ENCODE measurements around the gene NPBWR2. TPM values are rescaled to one million over a fixed set of nuclear protein-coding genes. Genes with fewer than 3 reads are reported as not detected.
"Not testable (repeated sequence)": the region's sequence is repeated elsewhere in the genome, so short reads cannot be mapped to it uniquely, and the experiment has no call there.

The NPBWR2 gene
- total RNA-seq, 1 donor: not detected

DNA sequence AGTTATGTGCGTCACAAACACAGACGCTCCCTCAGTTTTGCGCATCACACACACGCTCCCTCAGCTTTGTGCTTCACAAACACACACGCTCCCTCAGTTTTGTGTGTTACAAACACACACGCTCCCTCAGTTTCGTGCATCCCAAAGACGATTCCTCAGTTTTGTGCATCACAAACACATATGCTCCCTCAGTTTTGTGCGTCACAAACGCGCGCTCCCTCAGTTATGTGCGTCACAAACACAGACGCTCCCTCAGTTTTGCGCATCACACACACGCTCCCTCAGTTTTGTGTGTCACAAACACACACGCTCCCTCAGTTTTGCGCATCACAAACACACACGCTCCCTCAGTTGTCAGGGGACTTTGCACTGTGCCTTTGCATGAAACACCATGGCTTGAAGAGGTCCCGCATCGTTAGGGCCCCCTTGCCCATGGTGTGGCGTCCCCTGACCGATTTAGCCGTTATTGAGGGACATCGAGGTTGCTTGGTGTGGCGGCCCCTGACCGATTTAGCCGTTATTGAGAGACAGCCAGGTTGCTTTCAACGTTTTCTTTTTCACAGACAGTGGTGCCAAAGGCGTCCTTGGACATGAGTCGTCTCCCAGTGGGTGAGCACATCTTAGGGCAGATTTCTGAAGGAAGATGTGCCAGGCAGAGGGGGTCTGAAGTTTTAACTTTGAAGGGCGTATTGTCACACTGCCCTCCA is 28.8 kb upstream of the NPBWR2 start:
- TF ChIP-seq, protein P1, sequence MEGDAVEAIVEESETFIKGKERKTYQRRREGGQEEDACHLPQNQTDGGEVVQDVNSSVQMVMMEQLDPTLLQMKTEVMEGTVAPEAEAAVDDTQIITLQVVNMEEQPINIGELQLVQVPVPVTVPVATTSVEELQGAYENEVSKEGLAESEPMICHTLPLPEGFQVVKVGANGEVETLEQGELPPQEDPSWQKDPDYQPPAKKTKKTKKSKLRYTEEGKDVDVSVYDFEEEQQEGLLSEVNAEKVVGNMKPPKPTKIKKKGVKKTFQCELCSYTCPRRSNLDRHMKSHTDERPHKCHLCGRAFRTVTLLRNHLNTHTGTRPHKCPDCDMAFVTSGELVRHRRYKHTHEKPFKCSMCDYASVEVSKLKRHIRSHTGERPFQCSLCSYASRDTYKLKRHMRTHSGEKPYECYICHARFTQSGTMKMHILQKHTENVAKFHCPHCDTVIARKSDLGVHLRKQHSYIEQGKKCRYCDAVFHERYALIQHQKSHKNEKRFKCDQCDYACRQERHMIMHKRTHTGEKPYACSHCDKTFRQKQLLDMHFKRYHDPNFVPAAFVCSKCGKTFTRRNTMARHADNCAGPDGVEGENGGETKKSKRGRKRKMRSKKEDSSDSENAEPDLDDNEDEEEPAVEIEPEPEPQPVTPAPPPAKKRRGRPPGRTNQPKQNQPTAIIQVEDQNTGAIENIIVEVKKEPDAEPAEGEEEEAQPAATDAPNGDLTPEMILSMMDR (IDR thresholded peaks at IDR 0.05; ENCODE audit: insufficient read depth, low read depth, low read length): no peak
- DNase-seq (ENCODE audit: low read depth): no peak
- H3K4me3 ChIP-seq (ENCODE audit: low read depth, low read length): no peak overlapping the region

DNA sequence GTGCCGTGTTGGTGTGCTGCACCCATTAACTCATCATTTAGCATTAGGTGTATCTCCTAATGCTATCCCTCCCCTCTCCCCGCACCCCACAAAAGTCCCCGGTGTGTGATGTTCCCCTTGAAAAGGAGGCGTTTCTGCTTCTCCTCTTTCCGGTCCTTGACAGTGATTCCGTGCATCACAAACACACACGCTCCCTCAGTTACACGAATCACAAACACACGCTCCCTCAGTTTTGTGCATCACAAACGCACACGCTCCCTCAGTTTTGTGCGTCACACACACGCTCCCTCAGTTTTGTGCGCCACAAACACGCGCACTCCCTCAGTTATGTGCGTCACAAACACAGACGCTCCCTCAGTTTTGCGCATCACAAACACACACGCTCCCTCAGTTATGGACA is 27.4 kb upstream of the NPBWR2 start:
- H3K4me3 ChIP-seq (ENCODE audit: low read depth, low read length); DNase-seq (ENCODE audit: low read depth): not testable (repeated sequence)

GRCh38 chr20:64133951-64134407 is 26.6 kb upstream of the NPBWR2 start:
- TF ChIP-seq, protein P1 (IDR thresholded peaks at IDR 0.05; ENCODE audit: insufficient read depth, low read depth, low read length): peak; percentile 19
- H3K4me3 ChIP-seq (ENCODE audit: low read depth, low read length): no peak overlapping the region
- no peak for DNase-seq (ENCODE audit: low read depth)

DNA sequence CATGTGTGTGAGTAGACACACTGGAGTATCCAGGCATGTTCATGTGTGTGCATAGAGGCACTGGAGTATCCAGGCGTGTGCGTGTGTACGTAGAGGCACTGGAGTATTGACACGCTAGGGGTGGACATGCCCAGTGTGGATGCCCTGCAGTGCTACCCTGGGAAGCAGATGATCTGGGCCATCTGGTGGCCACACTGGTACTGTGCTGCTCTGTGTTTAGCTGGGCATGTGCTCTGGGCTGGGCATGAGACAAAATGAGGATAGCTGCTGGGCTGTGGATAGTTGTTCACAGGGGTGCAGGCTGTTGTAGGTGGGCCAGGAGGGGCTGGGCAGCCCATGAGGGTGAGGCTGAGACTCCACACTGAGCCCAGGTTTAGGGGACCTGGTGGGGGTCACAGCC is 24.0 kb upstream of the NPBWR2 start:
- TF ChIP-seq, protein P1 (IDR thresholded peaks at IDR 0.05; ENCODE audit: insufficient read depth, low read depth, low read length): peak; percentile 32
- DNase-seq (ENCODE audit: low read depth): peak; percentile 3
- no peak overlapping the region for H3K4me3 ChIP-seq (ENCODE audit: low read depth, low read length)

- no peak for DNase-seq (ENCODE audit: low read depth)
- TF ChIP-seq, protein P1 (IDR thresholded peaks at IDR 0.05; ENCODE audit: insufficient read depth, low read depth, low read length): no peak
- H3K4me3 ChIP-seq (ENCODE audit: low read depth, low read length): no peak overlapping the region
These were observed 23.5 kb upstream of the NPBWR2 start for GRCh38 chr20:64130876-64131275.

- TF ChIP-seq, protein P1 (IDR thresholded peaks at IDR 0.05; ENCODE audit: insufficient read depth, low read depth, low read length): no peak
- no peak for DNase-seq (ENCODE audit: low read depth)
- H3K4me3 ChIP-seq (ENCODE audit: low read depth, low read length): no peak overlapping the region
These were observed 22.9 kb upstream of the NPBWR2 start for GRCh38 chr20:64130271-64130670.

- H3K4me3 ChIP-seq (ENCODE audit: low read depth, low read length): no peak overlapping the region
- TF ChIP-seq, protein P1 (IDR thresholded peaks at IDR 0.05; ENCODE audit: insufficient read depth, low read depth, low read length): no peak
- DNase-seq (ENCODE audit: low read depth): no peak
These were observed 21.9 kb upstream of the NPBWR2 start for GRCh38 chr20:64129146-64129782.

- not testable (repeated sequence) for DNase-seq (ENCODE audit: low read depth); H3K4me3 ChIP-seq (ENCODE audit: low read depth, low read length)
These were observed 16.2 kb upstream of the NPBWR2 start for GRCh38 chr20:64123517-64123916.

GRCh38 chr20:64122927-64123326 is 15.6 kb upstream of the NPBWR2 start:
- not testable (repeated sequence) for DNase-seq (ENCODE audit: low read depth); H3K4me3 ChIP-seq (ENCODE audit: low read depth, low read length)

All from fibroblast of villous mesenchyme (primary cell).